ENCODE data around the gene SHMT1. TPM values are rescaled to one million over a fixed set of nuclear protein-coding genes. Genes with fewer than 3 reads are reported as not detected.
"Not testable (repeated sequence)": the region's sequence is repeated elsewhere in the genome, so short reads cannot be mapped to it uniquely, and the experiment has no call there.

Gene SHMT1
- total RNA-seq, 4 donors from 2014 or later: 59.9 to 117 (median 82.7) TPM

GRCh38 chr17:18339933-18340332 lies 23.4 kb downstream of the SHMT1 start:
- Histone ChIP-seq H3K9me3 (no peaks in the 10 kb centered on the region), H3K36me3 (peaks cover 25 to 29% of the 10 kb centered on the region in 2 donors), H3K4me3 (replicated peaks in 1 of 3) (no peak overlapping the region), H3K4me1 (no peaks in the 10 kb centered on the region), H3K27ac (no peak overlapping the region), H3K27me3 (no peaks in the 10 kb centered on the region)
- DNase-seq: no peak
- WGBS, 2 donors: 96 to 98% methylated on average over 12 to 13 of the region's 13 CpGs
- intact Hi-C loops (cut with DNase I): no loop called here
- TF ChIP-seq, protein P1, sequence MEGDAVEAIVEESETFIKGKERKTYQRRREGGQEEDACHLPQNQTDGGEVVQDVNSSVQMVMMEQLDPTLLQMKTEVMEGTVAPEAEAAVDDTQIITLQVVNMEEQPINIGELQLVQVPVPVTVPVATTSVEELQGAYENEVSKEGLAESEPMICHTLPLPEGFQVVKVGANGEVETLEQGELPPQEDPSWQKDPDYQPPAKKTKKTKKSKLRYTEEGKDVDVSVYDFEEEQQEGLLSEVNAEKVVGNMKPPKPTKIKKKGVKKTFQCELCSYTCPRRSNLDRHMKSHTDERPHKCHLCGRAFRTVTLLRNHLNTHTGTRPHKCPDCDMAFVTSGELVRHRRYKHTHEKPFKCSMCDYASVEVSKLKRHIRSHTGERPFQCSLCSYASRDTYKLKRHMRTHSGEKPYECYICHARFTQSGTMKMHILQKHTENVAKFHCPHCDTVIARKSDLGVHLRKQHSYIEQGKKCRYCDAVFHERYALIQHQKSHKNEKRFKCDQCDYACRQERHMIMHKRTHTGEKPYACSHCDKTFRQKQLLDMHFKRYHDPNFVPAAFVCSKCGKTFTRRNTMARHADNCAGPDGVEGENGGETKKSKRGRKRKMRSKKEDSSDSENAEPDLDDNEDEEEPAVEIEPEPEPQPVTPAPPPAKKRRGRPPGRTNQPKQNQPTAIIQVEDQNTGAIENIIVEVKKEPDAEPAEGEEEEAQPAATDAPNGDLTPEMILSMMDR (IDR thresholded peaks at IDR 0.05): no peak
- no peak for TF ChIP-seq POLR2A (IDR thresholded peaks at IDR 0.05)

DNA sequence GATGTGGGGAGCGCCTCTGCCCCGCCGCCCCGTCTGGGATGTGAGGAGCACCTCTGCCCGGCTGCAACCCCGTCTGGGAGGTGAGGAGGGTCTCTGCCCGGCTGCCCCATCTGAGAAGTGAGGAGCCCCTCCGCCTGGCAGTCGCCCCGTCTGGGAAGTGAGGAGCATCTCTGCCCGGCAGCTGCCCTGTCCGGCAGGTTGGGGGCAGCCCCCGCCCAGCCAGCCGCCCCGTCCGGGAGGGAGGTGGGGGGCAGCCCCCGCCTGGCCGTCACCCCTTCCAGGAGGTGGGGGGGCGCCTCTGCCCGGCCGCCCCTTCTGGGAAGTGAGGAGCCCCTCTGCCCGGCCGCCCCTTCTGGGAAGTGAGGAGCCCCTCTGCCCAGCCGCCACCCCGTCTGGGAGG lies 25.2 kb downstream of the SHMT1 start:
- DNase-seq; H3K4me3 ChIP-seq (replicated peaks in 1 of 3); H3K9me3 ChIP-seq; H3K27me3 ChIP-seq; H3K4me1 ChIP-seq; H3K27ac ChIP-seq; intact Hi-C loops (cut with DNase I): not testable (repeated sequence)
- peaks cover 27 to 30% of the 10 kb centered on the region in 2 donors for H3K36me3 ChIP-seq
- 94 to 99% methylated on average over 4 to 8 of the region's 25 CpGs for WGBS, 2 donors

DNA sequence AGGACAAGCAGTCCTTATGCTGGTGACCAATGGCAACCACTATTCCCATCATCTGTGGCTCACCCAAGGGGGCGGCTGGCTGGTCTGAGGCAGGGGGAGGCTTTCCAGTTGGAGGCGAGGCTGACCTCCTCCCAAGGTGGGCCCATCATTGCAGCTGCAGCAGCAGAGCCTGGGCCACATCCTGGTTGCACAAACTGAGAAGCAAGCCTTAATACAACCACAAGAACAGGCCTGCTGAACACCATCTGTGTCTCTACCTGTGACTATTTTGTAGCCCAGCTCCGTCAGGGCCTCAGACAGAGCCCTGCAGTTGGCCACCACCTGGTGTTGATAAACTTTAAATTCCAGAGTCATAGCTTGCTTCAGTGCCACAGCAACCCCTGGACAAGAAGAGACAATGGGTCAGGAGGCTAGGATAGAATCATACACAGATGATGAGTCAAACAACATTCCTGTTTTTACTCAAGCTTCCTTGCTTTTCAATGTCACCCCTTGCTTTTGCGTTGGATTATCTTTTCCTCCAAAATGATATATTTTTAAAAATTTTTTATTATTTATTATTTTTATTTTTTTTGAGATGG lies 30.4 kb downstream of the SHMT1 start:
- H3K4me3 ChIP-seq (replicated peaks in 1 of 3): no peak overlapping the region
- intact Hi-C loops (cut with DNase I): no loop called here
- no peak for DNase-seq
- H3K27me3 ChIP-seq: no peaks in the 10 kb centered on the region
- H3K27ac ChIP-seq: no peak overlapping the region
- H3K36me3 ChIP-seq: peaks cover 28 to 55% of the 10 kb centered on the region in 2 donors
- WGBS, 2 donors: 91 to 92% methylated on average over 4 of the region's 4 CpGs
- no peaks in the 10 kb centered on the region for H3K9me3 ChIP-seq
- no peaks in the 10 kb centered on the region for H3K4me1 ChIP-seq
- TF ChIP-seq, protein P1 (IDR thresholded peaks at IDR 0.05): no peak
- no peak for TF ChIP-seq POLR2A (IDR thresholded peaks at IDR 0.05)

DNA sequence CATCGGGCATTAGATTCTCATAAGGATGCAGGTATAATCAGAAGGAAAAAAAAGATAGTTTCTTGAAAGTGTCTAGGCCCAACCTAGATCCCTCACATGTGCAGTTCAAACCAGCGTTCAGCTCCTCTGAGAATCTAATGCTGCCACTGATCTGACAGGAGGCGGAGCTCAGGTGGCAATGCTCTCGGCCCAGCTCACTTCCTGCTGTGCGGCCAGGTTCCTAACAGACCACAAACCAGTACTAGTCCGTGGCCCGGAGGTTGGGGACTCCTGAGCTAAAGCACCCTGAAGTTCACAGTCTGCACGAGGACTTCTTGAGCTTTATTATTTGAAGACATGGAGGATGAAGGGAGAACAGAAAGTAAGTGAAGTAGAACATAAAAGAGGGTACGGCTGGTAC lies 31.5 kb downstream of the SHMT1 start:
- Histone ChIP-seq H3K4me3 (replicated peaks in 1 of 3) (no peak overlapping the region), H3K9me3 (no peaks in the 10 kb centered on the region), H3K27me3 (no peaks in the 10 kb centered on the region), H3K36me3 (peaks cover 36 to 66% of the 10 kb centered on the region in 2 donors), H3K27ac (no peak overlapping the region), H3K4me1 (no peaks in the 10 kb centered on the region)
- DNase-seq: no peak
- 81 to 92% methylated on average over 9 of the region's 9 CpGs for WGBS, 2 donors
- intact Hi-C loops (cut with DNase I): no loop called here
- TF ChIP-seq, protein P1 (IDR thresholded peaks at IDR 0.05): no peak
- TF ChIP-seq POLR2A (IDR thresholded peaks at IDR 0.05): no peak

GRCh38 chr17:18328643-18329204 lies 34.6 kb downstream of the SHMT1 start:
- intact Hi-C loops (cut with DNase I): no loop called here
- no peaks in the 10 kb centered on the region for H3K9me3 ChIP-seq
- no peak for DNase-seq
- TF ChIP-seq POLR2A (IDR thresholded peaks at IDR 0.05): no peak
- TF ChIP-seq, protein P1 (IDR thresholded peaks at IDR 0.05): no peak
- 91 to 97% methylated on average over 3 to 9 of the region's 9 CpGs for WGBS, 2 donors
- no peak overlapping the region for H3K27ac ChIP-seq
- no peak overlapping the region for H3K4me3 ChIP-seq (replicated peaks in 1 of 3)
- no peaks in the 10 kb centered on the region for H3K4me1 ChIP-seq
- peaks cover 41 to 72% of the 10 kb centered on the region in 2 donors for H3K36me3 ChIP-seq
- no peaks in the 10 kb centered on the region for H3K27me3 ChIP-seq

Data from thyroid gland (tissue), 4 donors.